HG03439 (cell line): Measurements from ENCODE around the gene TESK2.
"Not testable (repeated sequence)": the region's sequence is repeated elsewhere in the genome, so short reads cannot be mapped to it uniquely, and the experiment has no call there.

Experiments used
- ATAC-seq: cut with Tn5 transposase; IDR thresholded peaks from one replicate; pipeline ENCODE4 v1.9.1; 2021; ENCODE audit warnings: mild to moderate bottlenecking, moderate library complexity; ENCODE audit not compliant: unreplicated experiment

Gene TESK2

DNA sequence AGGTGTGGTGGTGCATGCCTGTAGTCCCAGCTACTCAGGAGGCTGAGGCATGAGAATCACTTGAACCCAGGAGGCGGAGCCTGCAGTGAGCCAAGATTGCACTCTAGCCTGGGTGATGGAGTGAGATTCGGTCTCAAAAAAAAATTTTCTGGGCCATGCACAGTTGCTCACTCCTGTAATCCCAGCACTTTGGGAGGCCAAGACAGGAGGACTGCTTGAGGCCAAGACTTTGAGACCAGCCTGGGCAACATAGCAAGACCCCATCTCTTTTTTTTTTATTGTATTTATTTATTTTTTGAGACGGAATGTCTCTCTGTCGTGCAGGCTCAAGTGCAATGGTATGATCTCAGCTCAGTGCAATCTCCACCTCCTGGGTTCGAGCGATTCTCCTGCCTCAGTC lies 16.8 kb downstream of the TESK2 start:
- not testable (repeated sequence) for ATAC-seq

DNA sequence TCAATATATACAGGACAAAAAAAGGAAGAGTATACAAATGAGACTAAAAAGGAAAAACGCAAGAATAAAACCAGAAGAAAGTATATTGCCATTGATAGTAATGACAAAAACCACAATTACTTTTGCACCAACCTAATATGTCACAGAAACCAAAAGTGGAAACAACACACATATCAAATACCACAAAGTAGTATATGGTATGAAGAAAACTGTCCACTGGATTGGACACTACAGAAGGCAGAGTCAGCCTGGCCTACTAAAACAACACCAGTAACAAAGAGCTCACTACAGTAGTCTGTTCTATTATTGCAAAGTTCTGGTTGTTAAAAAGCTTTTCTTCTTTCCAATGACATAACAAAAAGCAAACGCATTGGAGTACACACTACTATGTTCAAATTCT lies 17.7 kb downstream of the TESK2 start:
- no peak for ATAC-seq

DNA sequence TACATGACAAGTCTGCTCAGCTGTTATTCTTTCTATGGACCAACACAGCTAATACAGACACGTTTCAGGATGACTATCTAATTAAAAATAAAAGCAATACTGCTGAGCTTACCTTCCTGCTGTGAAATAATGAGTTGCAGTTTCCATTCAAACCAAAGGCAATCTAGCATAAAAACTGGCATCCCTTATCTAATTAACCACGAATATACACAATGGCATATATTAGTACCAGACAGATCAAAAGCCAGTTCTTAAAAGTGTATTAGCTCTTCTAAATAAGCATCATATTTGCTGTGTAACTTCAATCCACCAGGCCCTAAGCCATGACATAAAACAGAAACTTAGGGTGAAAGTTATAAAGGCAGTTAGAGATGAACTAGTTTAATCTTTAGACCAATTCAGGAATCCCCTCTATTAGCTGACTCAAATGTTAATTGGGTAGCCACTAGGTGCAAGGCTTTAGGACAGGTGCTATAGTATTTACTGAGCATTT lies 20.6 kb downstream of the TESK2 start:
- ATAC-seq = no peak

DNA sequence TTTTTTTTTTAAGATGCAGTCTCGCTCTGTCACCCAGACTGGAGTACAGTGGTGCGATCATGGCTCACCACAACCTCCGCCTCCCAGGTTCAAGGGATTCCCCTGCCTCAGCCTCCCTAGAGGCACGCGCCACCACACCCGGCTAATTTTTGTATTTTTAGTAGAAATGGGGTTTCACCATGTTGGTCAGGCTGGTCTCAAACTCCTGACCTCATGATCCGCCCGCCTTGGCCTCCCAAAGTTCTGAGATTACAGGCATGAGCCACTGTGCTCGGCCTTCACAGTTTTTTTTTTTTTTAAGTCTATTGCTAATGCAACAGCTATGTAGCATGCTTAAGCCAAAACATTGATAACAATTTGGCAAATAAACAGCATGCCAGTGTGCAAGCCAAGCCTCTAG lies 23.6 kb downstream of the TESK2 start:
- ATAC-seq = not testable (repeated sequence)

DNA sequence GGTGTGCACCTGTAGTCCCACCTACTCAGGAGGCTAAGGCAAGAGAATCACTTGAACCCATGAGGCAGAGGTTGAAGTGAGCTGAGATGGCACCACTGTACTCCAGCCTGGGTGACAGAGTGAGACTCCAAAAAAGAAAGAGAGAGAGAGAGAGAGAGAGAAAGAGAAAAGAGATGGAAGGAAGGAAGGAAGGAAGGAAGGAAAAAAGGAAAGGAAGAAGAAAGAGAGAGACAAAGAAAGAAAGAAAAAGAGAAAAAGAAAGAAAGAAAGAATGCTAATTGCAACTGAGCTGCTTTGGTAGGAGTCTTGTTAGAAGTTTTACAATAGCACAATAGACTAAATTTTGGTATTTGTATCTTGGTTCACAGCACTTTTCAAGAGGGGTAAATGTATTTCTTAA lies 25.7 kb downstream of the TESK2 start:
- no peak for ATAC-seq

DNA sequence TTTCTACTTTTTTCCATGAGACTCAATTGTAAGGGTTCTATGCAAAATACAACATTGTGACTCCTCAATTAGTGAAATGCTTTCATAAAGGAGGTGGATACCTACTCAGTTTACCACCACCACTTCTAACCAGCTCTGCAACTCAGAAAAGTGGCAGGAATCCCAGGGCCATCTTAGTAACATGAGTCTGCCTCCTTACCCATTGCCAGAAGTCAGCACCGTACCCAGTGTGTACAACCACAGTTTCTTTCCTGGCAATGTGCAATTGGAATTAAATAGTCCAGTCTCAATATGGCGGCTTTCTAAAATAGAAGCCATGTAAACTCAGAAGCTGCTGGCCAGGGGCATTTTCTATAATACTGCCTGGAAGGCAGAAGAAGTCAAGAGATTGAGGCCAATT lies 32.1 kb downstream of the TESK2 start:
- ATAC-seq = no peak

DNA sequence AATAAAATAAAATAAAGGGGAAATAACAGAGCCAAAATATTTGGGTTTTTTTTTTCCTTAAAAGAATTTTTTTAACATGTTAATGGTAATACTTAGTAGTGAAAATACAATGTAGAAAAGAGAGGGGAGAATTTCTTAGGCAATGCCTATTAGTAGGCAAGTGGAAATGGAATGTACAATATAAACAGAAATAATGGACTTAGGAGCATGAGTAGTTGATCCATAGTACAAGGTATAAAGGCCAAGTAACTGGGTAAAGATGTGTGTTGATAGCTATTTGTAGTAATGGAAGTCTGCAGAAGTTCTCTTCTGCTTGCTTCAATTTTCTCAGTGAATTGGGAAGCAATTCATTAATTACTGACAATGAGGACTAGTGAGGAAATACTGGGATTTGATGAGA lies 34.4 kb downstream of the TESK2 start:
- ATAC-seq = no peak

DNA sequence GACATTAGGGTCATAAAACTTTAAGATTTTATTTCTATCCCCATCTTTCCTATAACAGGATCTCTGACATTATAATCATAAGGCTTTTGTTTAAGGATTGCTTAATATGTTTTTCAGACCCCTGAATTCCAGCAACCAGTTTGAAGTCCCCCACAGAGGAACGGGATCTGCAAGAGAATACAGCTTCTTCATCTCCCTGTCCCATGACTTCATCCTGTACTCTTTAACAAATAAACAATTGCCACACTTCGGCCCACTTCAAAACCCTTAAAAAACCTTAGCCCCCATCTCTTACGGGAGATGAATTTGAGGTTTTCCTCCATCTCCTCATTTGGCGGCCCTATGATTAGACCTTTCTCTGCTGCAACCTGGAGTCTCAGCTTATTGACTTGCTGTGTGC lies 35.8 kb downstream of the TESK2 start:
- ATAC-seq = no peak

DNA sequence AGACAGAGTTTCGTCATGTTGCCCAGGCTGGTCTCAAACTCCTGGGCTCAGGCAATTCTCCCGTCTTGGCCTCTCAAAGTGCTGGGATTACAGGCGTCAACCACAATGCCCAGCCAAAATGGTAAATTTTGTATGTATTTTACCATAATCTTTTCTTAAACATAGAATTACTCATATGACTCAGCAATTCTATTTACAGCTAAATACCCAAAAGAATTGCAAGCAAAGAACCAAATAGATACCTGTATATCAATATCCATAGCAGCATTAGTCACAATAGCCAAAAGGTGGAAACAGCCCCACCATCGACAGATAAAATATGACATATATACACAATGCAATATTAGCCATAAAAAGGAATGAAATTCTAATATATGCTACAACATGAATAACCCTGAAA lies 36.5 kb downstream of the TESK2 start:
- no peak for ATAC-seq

DNA sequence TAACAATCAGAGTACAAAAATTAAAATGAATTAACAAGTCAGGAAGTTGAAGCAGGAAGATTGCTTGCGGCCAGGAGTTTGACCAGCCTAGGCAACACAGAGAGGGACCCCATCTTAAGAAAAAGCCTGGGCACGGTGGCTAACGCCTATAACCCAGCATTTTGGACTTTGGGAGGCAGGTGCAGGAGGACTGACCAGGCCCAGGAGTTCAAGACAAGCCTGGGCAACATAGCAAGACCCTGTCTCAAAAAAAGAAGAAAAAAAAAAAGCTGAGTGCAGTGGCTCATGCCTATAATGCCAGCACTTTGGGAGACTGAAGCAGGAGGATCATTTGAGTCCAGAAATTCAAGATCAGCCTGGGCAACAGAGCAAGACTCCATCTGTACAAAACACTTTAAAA lies 38.5 kb downstream of the TESK2 start:
- no peak for ATAC-seq

DNA sequence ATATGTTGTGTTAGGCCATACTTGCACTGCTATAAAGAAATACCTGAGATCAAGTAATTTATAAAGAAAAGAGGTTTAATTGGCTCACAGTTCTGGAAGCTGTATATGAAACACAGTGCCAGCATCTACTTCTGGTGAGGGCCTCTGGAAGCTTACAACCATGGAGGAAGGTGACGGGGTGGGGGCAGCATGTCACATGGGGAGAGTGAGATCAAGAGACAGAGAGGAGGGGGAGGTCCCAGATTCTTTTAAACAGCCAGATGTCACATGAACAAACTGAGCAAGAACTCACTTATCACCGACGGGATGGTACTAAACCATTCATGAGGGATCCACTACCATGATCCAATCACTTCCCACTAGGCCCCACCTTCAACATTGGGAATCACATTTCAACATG lies 42.6 kb downstream of the TESK2 start:
- ATAC-seq = no peak

DNA sequence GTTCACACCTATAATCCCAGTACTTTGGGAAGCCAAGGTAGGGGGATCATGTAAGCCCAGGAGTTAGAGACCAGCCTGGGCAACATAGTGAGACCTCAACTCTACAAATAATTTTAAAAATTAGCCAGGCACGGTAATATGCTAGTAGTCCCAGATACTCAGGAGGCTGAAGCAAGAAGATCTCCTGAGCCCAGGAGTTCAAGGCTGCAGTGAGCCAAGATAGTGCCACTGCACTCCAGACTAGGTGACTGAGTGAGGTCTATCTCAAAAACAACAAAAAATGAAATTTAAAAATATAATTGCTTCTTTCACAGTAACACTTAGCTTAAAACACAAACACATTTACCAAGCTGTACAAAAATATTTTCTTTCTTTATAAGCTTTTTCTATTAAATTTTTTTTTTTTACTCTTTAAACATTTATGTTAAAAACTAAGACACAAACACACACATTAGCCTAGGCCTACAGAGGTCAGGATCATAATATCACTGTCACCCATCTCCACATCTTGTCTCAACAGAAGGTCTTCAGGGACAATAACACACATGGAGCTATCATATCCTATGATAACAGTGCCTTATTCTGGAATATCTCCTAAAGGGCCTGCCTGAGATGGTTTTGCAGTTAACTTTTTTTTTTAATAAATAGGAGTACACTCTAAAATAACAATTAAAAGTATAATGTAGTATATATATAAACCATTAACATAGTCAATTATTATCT lies 43.9 kb downstream of the TESK2 start:
- ATAC-seq = no peak

DNA sequence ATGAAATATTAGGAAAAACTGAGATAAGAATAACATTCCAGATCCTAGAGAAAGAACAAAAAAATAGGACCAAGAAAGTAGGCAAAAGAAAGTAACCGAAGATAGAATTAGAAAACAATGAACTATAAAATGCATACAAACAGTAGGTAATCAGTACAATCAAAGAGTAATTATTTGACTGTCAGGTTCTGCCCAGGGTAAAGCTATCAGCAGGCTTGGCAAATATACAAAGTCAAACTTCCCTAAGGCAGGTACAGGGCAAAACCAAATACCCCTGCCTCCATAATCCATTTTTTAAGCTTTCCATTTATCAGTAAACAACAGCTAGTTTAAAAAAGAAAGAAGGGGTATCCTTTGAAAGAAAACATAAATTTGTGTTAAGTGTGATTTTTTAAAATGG lies 44.4 kb downstream of the TESK2 start:
- ATAC-seq = no peak

DNA sequence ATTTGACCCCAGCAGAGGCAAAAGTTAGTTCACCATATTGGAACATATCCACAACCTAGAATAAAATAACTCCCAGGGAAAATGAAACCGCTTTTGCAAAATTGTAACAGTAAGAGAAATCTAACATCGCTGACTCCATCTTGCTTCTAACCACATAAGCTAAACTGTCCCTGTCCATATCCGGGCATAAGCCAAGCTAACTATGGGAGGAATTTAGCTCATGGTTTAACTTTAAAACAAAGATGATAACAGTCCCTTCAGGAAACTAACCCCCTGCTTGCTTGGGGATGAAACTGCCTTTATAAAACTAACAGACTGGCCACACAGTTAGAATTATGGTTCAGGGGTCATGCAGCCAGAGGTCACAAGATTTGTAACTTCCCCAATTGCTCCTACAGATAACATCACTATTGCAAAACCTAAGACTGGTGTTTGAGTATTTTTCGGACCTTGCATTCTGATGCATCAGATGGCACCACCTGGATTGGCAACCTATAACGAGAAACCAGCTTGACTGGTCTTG lies 46.3 kb downstream of the TESK2 start:
- ATAC-seq = no peak

DNA sequence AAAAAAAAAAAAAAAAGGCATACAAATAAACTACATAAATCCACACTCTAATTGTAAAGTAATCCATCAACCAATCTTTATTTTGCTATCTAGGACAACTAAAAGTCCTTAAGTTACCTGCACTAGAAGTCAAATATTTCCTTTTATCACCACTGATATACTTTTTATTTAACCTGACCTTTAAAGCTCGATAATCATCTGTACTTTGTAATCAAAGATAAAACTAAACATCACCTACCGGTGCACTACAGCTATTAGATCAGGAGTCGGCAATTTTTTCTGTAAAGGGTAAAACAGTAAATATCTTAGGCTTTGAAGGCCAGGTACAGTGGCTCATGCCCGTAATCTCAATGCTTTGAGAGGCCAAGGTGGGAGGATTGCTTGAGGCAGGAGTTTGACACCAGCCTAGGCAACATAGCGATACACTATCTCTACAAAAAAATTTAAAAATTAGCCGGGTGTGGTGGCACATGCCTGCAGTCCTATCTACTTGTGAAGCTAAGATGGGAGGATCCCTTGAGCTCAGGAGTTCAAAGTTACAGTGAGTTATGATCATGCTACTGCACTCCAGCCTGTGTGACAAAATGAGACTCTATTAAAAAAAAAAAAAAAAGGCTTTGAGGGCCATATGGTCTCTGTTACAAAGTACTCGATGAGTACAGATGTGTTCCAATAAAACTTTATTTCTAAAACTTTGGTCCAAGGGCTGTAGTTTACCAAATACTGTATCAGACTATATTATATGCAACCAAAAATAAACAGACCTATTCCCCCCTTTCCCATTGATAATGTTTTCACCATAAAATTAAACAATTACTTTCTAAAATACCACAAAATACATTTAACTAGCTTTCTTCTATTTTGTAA lies 47.1 kb downstream of the TESK2 start:
- ATAC-seq = no peak

DNA sequence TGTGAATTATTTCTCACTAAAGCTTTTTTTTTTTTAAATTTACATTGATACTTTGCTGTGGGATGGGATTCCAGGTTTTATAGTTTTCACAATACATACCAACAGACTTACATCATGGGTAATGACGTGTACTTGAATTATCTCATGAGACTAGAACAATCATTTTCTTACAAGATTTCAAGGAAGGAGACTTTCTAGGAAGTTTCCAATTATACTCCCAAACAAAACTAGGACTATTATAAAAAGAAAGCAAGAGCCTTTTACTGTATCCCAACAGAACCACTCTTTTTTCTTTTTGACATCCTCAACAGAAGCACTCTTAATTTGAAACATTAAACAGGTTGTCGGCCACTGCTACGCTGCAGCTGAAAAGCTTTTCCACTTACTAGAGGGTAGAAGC lies 48.7 kb downstream of the TESK2 start:
- ATAC-seq = no peak

DNA sequence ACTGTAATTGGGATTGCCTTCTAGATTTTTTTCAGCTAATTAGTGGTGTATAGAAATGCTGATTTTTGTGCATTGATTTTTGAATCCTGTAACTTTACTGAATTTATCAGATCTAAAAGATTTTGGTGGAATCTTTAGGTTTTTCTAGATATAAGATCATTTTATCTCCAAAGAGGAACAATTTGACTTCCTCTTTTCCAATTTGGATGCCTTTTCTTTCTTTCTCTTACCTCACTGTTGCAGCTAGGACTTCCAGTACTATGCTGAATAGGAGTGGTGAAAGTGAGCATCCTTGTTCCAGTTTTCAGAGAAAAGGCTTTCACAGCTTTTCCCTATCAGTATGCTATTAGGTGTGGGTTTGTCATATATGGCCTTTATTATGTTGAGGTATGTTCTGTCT lies 53.6 kb downstream of the TESK2 start:
- ATAC-seq = no peak

DNA sequence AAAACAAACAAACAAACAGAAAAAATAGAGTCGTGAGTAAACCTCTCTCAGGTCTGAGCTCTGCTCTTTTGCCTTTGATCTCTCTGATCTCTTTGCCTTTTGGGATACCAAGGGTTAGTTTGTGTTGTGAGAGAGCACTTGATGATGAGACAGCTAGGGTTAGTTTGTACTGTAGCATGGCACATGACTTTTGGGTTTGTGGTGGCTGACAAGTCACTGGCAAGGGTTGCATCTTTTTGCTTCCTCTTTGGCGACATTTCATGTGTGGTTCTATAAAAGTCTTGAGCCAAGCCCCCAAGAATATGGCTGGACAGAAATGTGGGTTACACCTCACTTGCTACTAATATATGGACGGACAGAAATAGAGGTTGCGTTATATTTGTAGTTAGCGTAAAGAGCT lies 60.5 kb downstream of the TESK2 start:
- no peak for ATAC-seq

DNA sequence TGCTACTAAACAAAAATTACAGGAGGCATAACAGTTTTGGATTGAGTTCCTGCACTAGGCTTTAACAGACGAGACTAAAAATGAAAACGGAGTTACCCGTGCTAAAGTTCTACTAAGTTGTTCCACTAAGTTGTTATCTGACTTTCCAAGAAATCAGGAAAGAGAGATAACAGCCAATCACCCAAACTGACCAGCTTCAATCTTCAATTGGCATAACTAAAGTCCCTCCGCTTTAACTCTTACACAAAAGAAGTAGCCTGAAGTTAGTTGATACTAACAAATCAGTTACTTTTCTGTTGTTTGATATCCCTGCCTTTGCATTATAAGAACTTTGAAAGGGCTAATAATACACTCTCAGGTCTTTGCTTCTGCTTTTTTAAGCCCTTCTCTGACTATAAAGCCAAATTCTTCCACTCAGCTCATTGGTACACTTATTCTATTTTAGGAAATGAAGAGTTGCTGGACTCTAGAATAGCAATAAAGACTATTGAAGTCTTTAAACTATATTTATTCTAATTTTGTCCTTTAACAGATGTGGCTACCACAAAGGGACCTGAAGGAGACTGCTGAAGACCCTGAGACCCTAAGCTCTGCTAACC lies 61.3 kb downstream of the TESK2 start:
- ATAC-seq = no peak

DNA sequence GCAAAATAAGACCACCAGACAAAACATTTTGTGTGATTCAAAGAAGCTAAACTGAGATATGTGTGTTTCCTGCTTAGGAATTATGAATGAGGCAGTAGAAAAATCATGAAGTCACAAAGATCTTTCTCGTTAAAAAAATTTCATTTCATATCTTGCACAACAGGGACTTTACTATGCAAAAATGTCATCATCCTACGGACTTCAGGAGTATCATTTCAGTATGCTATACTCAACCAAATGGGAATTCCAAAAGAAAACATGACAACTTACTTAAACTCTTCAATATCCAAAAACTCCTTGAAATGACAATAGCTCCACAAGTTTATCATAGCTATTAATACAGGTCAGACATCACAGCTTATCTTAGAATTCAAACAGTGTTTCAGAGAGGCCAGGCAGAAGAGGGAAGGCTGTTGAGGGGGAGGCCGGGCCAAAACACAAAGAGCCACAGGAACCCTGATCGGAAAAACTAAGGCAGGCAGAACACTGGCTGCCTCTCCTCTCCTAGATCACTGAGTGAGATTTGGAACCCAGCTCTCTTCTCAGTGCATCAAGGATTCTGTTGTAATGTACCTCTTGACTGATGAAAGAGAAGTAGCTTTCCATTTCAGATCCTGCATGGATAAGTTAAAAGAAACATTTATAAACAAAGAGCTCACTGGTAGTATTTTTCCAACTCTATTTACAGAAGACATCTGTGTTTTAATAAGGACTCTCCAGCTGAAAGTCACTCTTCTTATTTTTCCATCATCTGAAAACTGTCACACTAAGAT lies 66.9 kb downstream of the TESK2 start:
- ATAC-seq = no peak

DNA sequence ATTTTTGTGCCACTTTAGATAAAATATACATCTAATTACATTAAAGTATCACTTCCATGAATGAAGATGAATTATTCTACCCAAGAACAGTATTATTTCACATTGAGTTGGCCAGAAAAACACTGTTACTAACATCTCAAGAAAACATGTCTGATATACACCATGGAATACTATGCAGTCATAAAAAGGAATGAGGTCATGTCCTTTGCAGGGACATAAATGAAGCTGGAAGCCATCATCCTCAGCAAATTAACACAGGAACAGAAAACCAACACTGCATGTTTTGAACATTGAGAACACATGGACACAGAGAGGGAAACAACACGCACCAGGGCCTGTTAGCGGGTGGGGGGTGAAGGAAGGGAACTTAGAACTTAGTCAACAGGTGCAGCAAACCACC lies 69.0 kb downstream of the TESK2 start:
- no peak for ATAC-seq
